SK-N-MC (cell line): ENCODE measurements around the gene HTRA1.

Experiments
- EZH2 ChIP-seq: fragments of 200-600 bp; sonication (generic); IDR thresholded peaks from one replicate; pipeline ENCODE4 v1.6.1; 2017; ENCODE audit warnings: antibody characterized with exemption
- FOXP2 ChIP-seq: optimal IDR thresholded peaks from 2 replicates; pipeline ENCODE3; 2011; ENCODE audit warnings: mild to moderate bottlenecking, moderate library complexity; ENCODE audit not compliant: insufficient read depth; ENCODE audit errors: extremely low read length, control extremely low read depth
- POLR2AphosphoS5 ChIP-seq: IDR thresholded peaks from 2 replicates; pipeline ENCODE4 v1.6.1; 2012; ENCODE audit warnings: mild to moderate bottlenecking, low read depth, low read length, borderline replicate concordance

DNA sequence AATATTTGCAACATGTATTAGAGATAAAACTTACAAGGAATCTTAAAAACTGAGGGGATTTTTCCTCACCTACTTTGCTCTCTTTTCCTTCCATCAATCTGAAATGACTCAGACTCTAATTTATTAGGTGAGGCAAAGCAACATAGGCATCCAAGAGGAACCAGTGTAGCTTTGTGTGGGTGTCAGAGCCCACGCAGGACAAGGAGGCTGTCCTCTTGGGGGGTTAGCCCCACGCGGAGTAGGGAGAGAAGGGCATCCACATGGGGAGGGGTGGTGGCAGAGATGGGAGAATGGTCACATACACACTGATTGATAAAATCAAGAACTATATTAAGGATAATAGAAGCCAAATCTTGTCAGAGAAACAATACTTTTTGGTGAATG lies 40.7 kb upstream of the HTRA1 start:
- TF ChIP-seq EZH2 (no peak), POLR2AphosphoS5 (no peak), FOXP2 (no peak)
